NCI-H1105 treated with DMSO at 0.1 percent for 48 hours (cell line): ENCODE results near the gene INTS4.
"Not testable (repeated sequence)": the region's sequence is repeated elsewhere in the genome, so short reads cannot be mapped to it uniquely, and the experiment has no call there.

Experiments
- DNase-seq: peaks from one replicate; lab custom pipeline; 2025; lab: John Stamatoyannopoulos, UW

INTS4 gene

GRCh38 chr11:77958583-77959177 is 35.8 kb downstream of the INTS4 start:
- not testable (repeated sequence) for DNase-seq

- not testable (repeated sequence) for DNase-seq
Measured at GRCh38 chr11:77943296-77943695, 51.2 kb downstream of the INTS4 start.

- DNase-seq: not testable (repeated sequence)
Measured at GRCh38 chr11:77942465-77942864, 52.0 kb downstream of the INTS4 start.

GRCh38 chr11:77933596-77933995 is 60.9 kb downstream of the INTS4 start:
- DNase-seq: not testable (repeated sequence)

- not testable (repeated sequence) for DNase-seq
Measured at GRCh38 chr11:77930334-77931208, 63.9 kb downstream of the INTS4 start.

- not testable (repeated sequence) for DNase-seq
Measured at GRCh38 chr11:77917713-77918112, 76.8 kb downstream of the INTS4 start.

- DNase-seq: peak; percentile 48
Measured at GRCh38 chr11:77914307-77914791, 80.1 kb downstream of the INTS4 start.

GRCh38 chr11:77913608-77914306 is 80.7 kb downstream of the INTS4 start:
- DNase-seq: peak; percentile 17

GRCh38 chr11:77910828-77911227 is 83.6 kb downstream of the INTS4 start:
- not testable (repeated sequence) for DNase-seq

- no peak for DNase-seq
Measured at GRCh38 chr11:77909277-77909676, 85.2 kb downstream of the INTS4 start.

- no peak for DNase-seq
Measured at GRCh38 chr11:77908835-77909234, 85.6 kb downstream of the INTS4 start.

- not testable (repeated sequence) for DNase-seq
Measured at GRCh38 chr11:77894949-77895348, 99.5 kb downstream of the INTS4 start.

GRCh38 chr11:77891703-77892102 is 102.8 kb downstream of the INTS4 start:
- DNase-seq: not testable (repeated sequence)

GRCh38 chr11:77891256-77891655 is 103.2 kb downstream of the INTS4 start:
- DNase-seq: not testable (repeated sequence)

- not testable (repeated sequence) for DNase-seq
Measured at GRCh38 chr11:77890619-77891056, 103.8 kb downstream of the INTS4 start.

GRCh38 chr11:77890100-77890614 is 104.3 kb downstream of the INTS4 start:
- not testable (repeated sequence) for DNase-seq

GRCh38 chr11:77889045-77889444 is 105.4 kb downstream of the INTS4 start:
- not testable (repeated sequence) for DNase-seq

GRCh38 chr11:77886401-77886800 is 108.1 kb downstream of the INTS4 start:
- no peak for DNase-seq

- no peak for DNase-seq
Measured at GRCh38 chr11:77884829-77885190, 109.7 kb downstream of the INTS4 start.

GRCh38 chr11:77884186-77884828 is 110.2 kb downstream of the INTS4 start:
- no peak for DNase-seq

- no peak for DNase-seq
Measured at GRCh38 chr11:77883775-77884174, 110.7 kb downstream of the INTS4 start.

- DNase-seq: no peak
Measured at GRCh38 chr11:77882396-77882795, 112.1 kb downstream of the INTS4 start.
